Skeletal muscle cell (primary cell): ENCODE results near the gene FHIT.

Experiments used
- DNase-seq: peaks from one replicate; pipeline ENCODE4 v3.0.0-alpha.2; 2010; ENCODE audit warnings: low read depth
- H3K4me3 ChIP-seq: 2 replicates; pipeline ENCODE4 v1.5.1; 2011; ENCODE audit warnings: low read depth, mild to moderate bottlenecking, control low read depth, low read length, moderate library complexity

The FHIT gene

GRCh38 chr3:59857589-59858346, 1393.5 kb downstream of the FHIT start:
- peak; percentile 36 for DNase-seq
- no peak overlapping the region for H3K4me3 ChIP-seq

- no peak overlapping the region for H3K4me3 ChIP-seq
These were observed 1394.3 kb downstream of the FHIT start for GRCh38 chr3:59856934-59857460.

GRCh38 chr3:59854061-59854709, 1397.1 kb downstream of the FHIT start:
- no peak overlapping the region for H3K4me3 ChIP-seq
- no peak for DNase-seq

More at GRCh38 chr3:59856934-59857460, 1394.3 kb downstream of the FHIT start:
- DNase-seq, result no peak

GRCh38 chr3:59850417-59850816, 1400.8 kb downstream of the FHIT start:
- H3K4me3 ChIP-seq, result no peak overlapping the region

GRCh38 chr3:59845386-59845785, 1405.9 kb downstream of the FHIT start:
- no peak overlapping the region for H3K4me3 ChIP-seq
- DNase-seq, result no peak

More at GRCh38 chr3:59850417-59850816, 1400.8 kb downstream of the FHIT start:
- DNase-seq, result no peak

- DNase-seq, result no peak
- no peak overlapping the region for H3K4me3 ChIP-seq
These were observed 1407.4 kb downstream of the FHIT start for GRCh38 chr3:59843821-59844220.

GRCh38 chr3:59839810-59840515, 1411.3 kb downstream of the FHIT start:
- no peak for DNase-seq

GRCh38 chr3:59839283-59839682, 1412.0 kb downstream of the FHIT start:
- no peak overlapping the region for H3K4me3 ChIP-seq
- peak; percentile 59 for DNase-seq

More at GRCh38 chr3:59839810-59840515, 1411.3 kb downstream of the FHIT start:
- no peak overlapping the region for H3K4me3 ChIP-seq

- no peak overlapping the region for H3K4me3 ChIP-seq
- peak; percentile 23 for DNase-seq
These were observed 1414.7 kb downstream of the FHIT start for GRCh38 chr3:59836531-59836930.

- no peak for DNase-seq
- no peak overlapping the region for H3K4me3 ChIP-seq
These were observed 1418.5 kb downstream of the FHIT start for GRCh38 chr3:59832702-59833101.

- DNase-seq, result no peak
- H3K4me3 ChIP-seq, result no peak overlapping the region
These were observed 1419.0 kb downstream of the FHIT start for GRCh38 chr3:59832241-59832640.

- H3K4me3 ChIP-seq, result no peak overlapping the region
- DNase-seq, result no peak
These were observed 1419.9 kb downstream of the FHIT start for GRCh38 chr3:59831394-59831793.

- no peak overlapping the region for H3K4me3 ChIP-seq
- no peak for DNase-seq
These were observed 1421.7 kb downstream of the FHIT start for GRCh38 chr3:59829527-59829926.

- no peak for DNase-seq
- H3K4me3 ChIP-seq, result no peak overlapping the region
These were observed 1426.4 kb downstream of the FHIT start for GRCh38 chr3:59824876-59825275.

- no peak overlapping the region for H3K4me3 ChIP-seq
- DNase-seq, result no peak
These were observed 1430.0 kb downstream of the FHIT start for GRCh38 chr3:59821274-59821673.

- H3K4me3 ChIP-seq, result no peak overlapping the region
- DNase-seq, result peak; percentile 39
These were observed 1430.8 kb downstream of the FHIT start for GRCh38 chr3:59820352-59820934.

- H3K4me3 ChIP-seq, result no peak overlapping the region
- DNase-seq, result no peak
These were observed 1432.3 kb downstream of the FHIT start for GRCh38 chr3:59818919-59819300.

- H3K4me3 ChIP-seq, result peak overlapping the region; percentile 21
- DNase-seq, result peak; percentile 97
These were observed 1433.0 kb downstream of the FHIT start for GRCh38 chr3:59818033-59818918.

GRCh38 chr3:59817511-59817910, 1433.7 kb downstream of the FHIT start:
- H3K4me3 ChIP-seq, result no peak overlapping the region
- no peak for DNase-seq
